Measurements from ENCODE around the gene PTPRM.

- TF ChIP-seq EP300 (IDR thresholded peaks at IDR 0.05; ENCODE audit: borderline replicate concordance in 1 of 2, low read depth in 2 of 2, low read length in 2 of 2): no peak
- TF ChIP-seq POLR2A (IDR thresholded peaks at IDR 0.05; ENCODE audit: control extremely low read depth in 1 of 2, low read depth in 2 of 2, low read length in 2 of 2): no peak
- TF ChIP-seq, protein P1, sequence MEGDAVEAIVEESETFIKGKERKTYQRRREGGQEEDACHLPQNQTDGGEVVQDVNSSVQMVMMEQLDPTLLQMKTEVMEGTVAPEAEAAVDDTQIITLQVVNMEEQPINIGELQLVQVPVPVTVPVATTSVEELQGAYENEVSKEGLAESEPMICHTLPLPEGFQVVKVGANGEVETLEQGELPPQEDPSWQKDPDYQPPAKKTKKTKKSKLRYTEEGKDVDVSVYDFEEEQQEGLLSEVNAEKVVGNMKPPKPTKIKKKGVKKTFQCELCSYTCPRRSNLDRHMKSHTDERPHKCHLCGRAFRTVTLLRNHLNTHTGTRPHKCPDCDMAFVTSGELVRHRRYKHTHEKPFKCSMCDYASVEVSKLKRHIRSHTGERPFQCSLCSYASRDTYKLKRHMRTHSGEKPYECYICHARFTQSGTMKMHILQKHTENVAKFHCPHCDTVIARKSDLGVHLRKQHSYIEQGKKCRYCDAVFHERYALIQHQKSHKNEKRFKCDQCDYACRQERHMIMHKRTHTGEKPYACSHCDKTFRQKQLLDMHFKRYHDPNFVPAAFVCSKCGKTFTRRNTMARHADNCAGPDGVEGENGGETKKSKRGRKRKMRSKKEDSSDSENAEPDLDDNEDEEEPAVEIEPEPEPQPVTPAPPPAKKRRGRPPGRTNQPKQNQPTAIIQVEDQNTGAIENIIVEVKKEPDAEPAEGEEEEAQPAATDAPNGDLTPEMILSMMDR (IDR thresholded peaks at IDR 0.05; ENCODE audit: control extremely low read depth in 1 of 3, insufficient read depth in 1 of 3, low read depth in 1 of 3, low read length in 3 of 3): no peak
- no peak for TF ChIP-seq POLR2AphosphoS5 (IDR thresholded peaks at IDR 0.05; ENCODE audit: low read depth, low read length)
These were observed 31.3 kb downstream of the PTPRM start for GRCh38 chr18:7598167-7599047.
